GM19240 (cell line): ENCODE results near the gene CCHCR1.
A peak's percentile ranks its signal among the peaks of the same experiment; 100 is the strongest.

Source experiments
- DNase-seq: peaks from one replicate; pipeline ENCODE4 v3.0.0; 2011; ENCODE audit warnings: low spot score; ENCODE audit not compliant: insufficient read length

Gene CCHCR1

DNA sequence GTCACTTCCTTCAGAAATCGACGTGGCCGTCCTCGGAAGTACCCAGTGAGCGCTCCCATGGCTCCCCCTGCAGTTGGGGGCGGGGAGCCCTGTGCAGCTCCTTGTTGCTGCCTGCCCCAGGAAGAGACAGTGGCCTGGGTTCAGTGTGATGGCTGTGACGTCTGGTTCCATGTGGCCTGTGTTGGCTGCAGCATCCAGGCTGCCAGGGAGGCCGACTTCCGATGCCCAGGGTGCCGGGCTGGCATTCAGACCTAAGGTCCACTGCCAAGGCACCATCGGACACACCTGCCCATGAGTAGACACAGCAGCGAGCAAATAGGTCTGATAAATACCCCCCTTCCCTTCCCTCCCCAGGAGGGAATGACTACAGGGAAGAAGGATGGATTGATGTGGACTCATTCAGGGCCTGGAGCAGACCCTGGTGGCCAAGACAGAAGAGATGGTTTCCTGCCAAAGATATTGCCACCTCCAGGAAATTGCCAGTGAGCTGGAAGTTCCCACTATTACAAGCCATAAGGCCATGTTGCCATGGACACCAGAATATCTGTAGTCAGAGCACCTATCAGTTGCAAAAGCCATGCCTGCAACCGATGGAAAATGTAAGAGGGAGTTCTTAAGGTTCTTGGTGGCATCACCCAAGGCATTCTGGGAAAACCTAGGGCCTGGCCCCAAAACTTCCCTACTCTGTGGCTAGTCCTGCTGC is 5.0 kb upstream of the CCHCR1 start:
- DNase-seq, result no peak

DNA sequence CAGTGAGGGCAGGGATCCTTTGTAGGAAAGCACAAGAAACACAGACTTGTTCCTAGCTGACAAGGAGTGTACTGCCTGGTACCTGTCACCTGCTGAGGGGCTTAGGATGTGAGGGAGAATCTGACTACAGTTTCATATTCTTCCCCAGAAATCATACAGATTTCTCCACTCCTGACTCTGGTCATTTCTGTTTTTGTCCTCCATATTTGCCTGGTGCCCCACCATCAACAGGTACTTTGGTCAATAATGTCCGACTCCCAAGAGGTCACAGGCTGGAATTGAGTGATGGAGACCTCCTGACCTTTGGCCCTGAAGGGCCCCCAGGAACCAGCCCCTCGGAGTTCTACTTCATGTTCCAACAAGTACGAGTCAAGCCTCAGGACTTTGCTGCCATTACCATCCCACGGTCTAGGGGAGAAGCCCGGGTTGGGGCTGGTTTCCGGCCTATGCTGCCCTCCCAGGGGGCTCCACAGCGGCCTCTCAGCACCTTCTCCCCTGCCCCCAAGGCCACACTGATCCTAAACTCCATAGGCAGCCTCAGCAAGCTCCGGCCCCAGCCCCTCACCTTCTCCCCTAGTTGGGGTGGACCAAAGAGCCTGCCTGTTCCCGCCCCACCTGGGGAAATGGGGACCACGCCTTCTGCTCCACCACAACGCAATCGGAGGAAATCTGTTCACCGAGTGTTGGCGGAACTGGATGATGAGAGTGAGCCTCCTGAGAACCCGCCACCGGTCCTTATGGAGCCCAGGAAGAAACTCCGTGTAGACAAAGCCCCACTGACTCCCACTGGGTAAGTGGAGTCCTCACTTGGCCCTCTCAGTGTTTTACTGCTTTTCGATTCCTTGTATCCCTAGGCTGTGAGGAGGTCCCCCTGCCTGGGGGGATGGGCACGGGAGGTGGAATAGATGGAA is 3.9 kb upstream of the CCHCR1 start:
- no peak for DNase-seq

DNA sequence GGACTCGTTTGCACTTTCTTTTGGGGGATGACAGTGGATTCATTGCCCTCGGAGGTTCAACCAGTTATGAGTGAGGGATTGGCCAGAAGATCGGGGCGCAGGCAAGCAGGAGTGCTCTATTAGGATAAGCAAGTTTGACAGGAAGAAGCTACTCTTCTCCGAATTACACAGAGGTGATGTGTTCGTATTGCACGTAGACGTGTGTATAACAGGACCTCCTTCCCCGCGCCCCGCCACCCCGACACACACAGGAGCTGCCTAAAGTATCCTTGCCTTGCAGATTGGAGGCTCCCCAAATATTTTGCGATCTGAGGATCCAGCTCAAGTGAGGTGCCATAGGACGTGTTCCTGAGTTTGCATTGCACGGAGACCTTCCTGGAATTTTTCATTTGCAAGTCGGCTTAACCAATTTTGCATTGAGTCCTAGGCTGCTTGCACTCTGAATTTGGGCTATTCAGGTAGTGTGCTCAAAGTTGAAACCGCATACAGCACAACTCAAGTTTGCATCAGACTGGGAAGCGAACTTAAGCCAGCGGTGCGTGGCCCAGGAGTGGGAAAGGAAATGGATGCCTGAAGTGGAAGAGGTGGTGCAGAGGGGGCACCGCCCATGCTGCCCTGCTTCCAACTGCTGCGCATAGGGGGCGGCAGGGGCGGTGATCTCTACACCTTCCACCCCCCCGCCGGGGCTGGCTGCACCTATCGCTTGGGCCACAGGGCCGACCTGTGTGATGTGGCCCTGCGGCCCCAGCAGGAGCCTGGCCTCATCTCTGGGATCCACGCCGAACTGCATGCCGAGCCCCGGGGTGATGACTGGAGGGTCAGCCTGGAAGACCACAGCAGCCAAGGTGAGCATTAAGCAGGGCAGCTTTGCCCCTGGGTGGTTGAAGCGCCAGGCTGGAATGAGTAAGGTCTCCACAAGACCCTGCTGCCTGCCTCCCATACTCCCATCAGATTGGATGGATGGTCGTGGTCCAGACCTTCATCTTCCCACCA is 1.6 kb upstream of the CCHCR1 start:
- no peak for DNase-seq

DNA sequence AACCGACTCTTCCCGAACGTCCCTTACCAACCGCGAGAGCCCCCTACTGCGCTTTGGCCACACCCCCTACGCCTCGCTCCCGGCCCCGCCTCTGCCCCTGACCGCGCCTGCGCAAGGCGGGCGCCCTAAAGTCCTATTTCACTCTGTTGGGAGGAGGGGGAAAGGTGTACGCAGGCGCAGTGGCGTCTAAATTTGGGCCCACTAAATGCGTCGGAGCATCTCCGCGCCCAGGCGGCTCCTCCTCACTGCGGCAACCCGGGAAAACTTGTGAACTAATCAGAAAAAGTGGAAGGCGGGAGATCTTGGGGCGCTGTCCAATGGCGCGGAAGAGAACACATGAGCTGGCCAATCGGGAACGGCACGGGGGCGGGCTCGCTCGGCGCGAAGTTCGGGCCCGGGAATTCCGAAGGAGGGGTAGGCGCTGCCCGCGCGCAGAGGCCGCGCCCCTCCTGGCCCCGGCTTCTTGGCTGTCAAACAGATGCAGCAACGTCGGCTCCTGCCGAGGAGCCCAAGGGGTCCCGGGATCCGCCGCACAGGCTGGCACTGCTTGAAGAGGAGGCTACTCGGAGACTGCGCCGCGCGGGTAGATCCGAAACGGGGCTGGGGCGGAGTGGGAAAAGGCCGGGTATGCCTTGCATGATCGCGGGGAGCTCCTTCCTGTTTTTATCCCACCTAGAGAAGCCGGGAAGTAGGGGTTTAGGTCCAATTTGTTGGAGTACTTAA is 699 bp upstream of the CCHCR1 start, which contains the start of gene TCF19:
Gene TCF19 (plus strand): TSS at position 450 of the 723 bp plus-strand sequence. CDS start 881 bp downstream, outside the sequence.
- DNase-seq, result peak; percentile 98

DNA sequence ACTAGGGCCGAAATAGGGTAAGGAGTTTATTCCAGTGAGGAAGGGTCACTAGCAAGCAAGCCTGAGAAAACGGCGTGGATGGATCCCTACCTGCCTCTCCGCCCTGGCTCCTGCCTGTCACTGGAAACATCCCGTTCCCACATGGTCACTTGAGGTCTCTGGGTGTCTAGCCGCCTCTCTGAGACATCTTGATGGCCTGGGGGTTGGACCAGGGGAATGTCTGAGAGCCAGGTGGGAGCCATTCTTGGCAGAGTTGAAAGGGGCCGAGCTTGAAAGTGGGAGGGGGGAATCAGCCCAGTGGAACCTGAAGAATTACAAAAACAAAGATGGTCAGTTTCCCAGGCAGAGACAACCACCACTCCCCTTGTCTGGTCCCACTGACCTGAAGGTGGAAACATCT is 961 bp downstream of the CCHCR1 start:
- DNase-seq, result no peak

DNA sequence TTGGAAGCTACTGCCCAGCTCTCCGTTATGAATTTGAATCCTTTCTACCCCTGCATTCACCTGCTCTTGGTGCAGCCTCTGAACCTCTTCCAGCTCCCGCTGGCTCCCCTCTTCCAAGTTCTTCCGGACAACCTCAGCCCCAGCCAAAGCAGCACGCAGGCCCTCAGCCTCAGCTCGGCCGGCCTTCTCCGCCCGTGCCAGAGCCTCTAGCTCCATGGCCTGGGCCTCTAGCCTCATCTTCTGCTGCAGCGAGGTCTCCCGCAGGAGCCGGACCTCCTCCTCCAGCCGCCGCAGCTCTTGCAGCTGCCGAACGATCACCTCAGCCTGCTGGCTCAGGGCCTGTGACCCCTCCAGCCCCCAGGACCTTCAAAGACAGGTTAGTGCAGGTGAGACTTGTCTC is 3.2 kb downstream of the CCHCR1 start:
- DNase-seq, result no peak

DNA sequence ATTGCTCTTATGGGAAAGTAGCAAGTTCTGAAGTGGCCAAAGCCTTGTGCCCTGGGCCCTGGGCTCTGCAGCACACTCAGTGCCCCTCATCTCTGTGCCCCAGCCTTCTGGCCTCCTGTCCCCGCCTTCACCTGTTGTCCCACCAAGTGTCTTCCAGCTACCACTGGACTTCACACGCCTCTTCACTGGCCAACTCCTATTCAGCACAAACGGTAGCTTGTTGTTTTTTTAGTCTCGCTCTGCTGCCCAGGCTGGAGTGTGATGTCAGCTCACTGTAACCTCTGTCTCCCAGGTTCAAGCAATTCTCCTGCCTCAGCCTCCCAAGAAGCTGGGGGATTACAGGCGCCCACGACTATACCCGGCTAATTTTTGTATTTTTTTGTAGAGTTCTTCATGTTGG is 4.8 kb downstream of the CCHCR1 start:
- DNase-seq, result no peak

DNA sequence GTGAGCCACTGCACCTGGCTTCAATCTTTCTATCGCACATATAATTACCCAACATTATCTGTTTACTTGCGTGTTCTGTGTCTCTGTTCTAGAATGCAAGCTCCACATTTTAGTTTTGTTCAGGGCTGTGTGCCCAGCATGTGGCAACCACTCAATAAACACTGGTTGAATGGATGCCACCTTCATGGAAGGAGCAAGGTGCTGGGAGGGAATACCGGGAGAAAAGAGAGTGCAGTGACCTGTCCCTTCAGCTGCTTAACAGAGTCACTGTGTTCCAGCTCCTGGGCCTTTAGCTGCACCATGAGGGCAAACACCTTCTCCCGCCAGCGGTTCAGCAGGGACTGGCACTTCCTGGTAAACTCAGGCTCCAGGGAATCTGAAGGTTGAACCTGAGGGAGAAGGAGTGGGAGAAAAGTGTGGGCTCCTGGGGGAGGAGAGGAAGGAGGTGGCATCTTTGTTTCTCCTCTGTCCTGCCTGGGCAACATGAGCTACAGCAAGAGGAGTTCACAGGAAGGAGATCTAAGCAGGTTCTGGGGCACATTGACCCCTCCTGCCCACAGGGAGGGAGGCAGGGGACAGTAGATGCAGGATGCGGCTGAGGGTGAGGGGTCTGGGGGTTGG is 7.7 kb downstream of the CCHCR1 start:
- no peak for DNase-seq

DNA sequence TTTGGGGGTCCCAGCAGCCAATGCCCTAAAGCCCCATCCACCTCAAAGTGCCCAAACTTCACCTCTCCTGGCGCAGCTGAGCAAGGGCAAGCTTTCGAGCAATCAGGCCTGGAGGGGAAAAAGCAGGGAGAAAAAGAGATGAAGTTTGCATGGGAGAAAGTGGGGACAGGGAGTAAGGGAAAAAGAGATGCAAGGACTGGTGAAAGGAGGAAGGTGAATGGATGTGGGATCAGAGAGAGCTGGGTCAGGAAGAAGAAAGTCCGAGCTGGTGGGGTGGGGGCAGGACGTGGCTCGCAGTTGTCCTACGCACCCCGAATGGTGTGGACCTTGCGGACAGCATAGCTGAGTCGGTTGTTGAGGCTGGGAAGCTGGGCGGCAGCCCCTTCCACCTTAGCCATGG is 12.2 kb downstream of the CCHCR1 start:
- no peak for DNase-seq

DNA sequence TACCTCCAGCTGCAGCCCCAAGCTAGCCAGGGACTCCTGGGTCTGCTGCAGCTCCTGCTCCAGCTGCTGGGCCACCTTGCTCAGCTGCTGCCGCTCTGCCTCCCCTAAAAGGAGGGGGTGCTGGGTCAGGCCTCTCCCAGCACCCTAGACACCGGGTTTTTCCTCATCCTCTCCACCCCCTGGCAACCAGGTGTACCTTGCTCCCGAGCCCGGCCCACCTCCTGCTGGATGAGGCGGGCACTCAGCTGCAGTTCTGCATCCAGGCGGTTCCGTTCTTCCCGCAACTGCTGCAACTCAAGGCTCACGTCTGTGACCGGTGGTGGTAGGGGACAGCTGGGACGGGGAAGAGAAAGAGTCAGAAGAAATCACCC is 12.6 kb downstream of the CCHCR1 start:
- DNase-seq, result no peak

DNA sequence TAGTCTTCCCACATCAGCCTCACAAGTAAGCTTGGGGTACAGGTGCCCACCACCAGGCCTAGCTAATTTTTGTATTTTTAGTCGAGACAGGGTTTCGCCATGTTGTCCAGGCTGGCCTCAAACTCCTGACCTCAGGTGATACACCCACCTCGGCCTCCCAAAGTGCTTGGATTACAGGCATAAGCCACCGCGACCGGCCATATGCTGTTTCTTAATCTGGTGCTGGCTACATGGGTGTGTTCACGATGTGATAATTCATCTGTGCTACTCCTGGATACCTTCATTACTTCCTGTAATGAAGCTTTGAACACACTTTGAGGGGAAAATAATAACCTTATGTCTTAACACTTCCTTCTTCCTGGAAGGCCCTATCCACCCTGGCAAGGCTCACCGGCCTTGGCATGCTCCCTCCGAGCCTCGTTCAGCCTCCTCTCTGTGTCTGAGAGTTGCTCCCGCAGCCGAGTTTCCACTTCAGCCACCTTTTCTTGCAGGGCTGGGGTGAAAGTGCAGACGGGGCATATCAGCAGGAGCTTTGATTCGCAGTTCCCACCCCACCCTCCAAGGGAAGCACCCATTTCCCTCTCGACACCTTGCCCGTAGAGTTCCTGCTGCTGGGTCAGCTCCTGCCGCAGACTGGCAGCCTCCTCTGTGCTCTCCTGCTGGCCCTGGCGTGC is 13.2 kb downstream of the CCHCR1 start:
- no peak for DNase-seq

DNA sequence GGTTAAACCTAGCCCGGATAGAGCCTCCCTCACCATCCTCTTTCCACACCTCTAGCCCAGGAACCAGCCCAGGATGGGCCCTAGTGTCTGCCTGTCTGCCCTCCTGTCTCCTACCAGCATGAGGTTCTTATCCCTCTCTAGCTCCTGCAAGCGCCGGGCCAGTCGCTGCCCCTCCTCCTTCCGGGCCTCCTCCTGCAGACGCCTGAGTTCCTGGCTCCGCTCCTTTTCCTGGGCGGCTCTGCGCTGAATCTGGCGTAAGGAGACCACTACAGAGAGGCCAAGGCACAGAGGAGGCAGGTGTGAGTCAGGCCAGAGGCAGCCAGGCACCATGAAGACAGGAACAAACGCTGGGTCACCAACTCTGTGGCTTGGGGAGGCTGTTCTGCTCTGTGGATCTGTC is 14.5 kb downstream of the CCHCR1 start:
- DNase-seq, result no peak

DNA sequence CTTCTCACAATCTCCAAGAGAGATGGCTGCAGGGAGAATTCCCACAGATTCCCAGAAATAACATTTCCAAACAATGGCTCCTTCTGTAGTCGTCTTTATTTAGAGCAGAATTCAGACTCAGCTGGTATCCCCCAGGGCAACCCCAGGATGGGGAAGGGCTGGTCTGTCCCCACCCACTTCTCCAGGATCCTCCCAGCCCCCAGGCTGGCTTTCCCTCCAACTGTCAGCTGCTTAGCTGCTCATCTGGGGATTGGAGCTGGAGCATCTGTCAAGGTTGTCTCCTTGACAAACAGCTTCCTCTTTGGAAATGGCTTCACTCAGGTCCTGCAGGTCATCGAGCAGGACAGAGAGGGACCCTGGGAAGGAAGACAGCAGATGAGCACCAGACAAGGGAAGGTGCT is 15.2 kb downstream of the CCHCR1 start:
- DNase-seq, result no peak

DNA sequence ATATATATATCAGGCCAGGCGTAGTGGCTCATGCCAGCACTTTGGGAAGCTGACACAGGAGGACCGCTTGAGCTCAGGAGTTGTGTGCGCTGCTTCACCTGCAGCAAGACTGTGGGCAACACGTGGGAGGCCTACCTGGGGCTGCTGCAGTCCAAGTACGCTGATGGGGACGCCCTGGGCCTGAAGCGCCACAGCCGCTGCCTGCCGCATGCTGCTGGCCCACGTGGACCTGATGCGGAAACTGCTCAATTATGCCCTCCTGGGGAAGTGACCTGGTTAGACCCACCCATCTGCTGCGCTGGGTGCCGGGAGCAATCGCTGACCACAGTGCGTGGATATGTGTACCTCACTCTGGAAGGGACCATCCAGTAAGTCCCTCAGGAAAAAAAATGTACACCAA is 17.0 kb downstream of the CCHCR1 start:
- no peak for DNase-seq

DNA sequence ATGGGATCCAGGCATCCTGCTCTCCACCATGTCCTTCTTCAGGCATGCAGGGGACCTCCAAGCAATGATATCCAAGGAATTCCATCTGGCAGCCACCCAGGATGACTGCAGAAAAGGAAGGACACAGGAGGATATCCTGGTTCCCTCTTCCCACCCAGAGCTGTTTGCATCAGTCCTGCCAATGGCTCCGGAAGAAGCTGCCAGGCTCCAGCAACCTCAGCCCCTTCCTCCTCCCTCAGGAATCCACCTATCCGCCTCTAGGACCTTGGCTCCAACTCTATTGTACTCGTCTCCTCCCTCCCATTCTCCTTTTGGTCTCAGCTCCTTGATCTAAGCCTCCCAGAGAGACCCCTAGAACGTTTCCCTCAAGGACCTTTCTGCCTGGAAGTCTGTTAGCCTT is 18.0 kb downstream of the CCHCR1 start:
- DNase-seq, result no peak

DNA sequence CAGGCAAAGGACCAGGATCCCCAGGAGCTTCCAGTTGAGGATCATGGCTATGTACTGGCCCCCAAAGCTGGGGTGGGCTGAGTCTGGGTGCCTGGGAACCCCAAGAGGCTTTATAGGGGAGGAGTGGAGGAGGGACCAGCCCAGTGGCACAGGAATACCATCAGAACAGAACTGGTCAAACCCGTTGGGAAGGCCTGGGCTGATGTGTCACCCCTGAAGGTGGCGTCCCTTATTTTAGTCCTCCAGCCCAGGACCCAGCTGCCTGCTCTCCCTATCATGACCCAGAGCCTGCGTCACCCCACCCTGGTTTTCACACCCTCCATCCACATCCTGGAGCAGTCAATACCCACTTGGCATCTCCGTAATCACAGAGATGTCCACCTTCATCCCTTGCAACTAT is 18.6 kb downstream of the CCHCR1 start, which contains the start of gene PSORS1C2:
Gene PSORS1C2 (minus strand): TSS at position 85 of the 400 bp plus-strand sequence. CDS start 40 bp downstream, at position 45.
- DNase-seq, result no peak

DNA sequence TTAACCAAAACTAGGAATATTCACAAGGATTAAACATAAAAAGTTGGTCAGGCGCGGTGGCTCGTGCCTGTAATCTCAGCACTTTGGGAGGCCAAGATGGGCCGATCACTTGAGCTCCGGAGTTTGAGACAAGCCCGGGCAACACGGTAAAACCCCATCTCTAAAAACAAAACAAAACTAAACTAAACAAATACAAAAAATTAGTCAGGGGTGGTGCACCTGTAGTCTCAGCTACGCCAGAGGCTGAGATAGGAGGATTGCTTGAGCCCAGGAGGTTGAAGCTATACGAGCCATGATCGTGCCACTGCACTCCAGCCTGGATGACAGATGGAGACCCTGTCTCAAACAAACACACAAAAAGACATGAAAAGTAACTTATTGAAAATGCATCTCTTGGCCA is 21.9 kb downstream of the CCHCR1 start:
- DNase-seq, result no peak

DNA sequence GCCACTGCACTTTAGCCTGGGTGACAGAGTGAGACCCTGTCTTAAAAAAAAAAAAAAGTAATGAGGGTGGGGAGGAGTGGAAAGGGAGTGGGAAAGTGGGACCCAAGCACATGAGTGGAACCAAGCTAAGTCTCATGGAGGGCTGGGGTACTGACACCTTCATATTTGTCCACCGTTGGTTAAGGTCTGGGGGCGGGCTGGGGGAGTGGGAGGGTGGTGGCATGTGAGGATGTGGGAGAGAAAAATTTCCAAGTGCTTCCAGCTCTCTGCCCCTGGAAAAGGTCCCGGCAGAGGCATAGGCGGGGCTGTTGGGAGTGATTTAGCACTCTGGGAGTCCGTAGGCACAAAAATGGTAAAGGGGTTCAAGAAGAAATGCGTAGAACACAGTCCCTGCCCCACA is 24.8 kb downstream of the CCHCR1 start:
- no peak for DNase-seq

DNA sequence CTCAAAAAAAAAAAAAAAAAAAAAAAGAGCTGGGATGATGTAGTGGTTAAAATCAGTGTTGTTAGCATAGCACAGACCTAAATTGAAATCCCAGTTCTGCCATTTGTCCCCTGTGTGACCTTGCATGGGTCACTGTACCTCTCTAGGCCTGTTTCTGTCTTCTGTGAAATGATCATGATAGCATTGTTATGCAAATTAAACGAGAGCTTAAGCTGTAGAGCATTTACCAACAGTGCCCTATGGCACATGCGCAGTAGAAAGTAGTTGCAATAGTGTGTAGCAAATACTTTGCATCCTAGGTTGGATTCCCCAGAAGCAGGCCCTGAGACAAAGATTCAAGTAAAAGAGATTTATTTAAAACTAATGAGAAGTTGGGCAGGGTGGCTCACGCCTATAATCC is 26.0 kb downstream of the CCHCR1 start:
- no peak for DNase-seq

DNA sequence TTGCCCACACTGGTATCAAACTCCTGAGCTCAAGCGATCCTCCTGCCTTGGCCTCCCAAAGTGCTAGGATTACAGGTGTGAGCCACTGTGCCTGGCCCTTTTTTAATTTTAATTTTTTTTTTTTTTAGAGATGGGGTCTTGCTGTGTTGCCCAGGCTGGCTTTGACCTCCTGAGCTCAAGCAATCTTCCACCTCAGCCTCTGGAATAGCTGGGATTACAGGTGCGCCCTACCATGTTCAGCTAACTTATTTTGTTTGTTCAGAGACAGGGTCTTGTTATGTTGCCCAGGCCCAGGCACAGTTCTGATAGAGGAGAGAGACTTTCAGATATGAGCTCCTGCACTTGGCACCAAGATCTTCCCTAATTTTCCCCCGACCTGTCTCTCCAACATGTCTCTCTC is 26.9 kb downstream of the CCHCR1 start:
- no peak for DNase-seq
